ENCODE data around the gene FAM181A. TPM values are rescaled to one million over a fixed set of nuclear protein-coding genes. Genes with fewer than 3 reads are reported as not detected.
A peak's percentile ranks its signal among the peaks of the same experiment; 100 is the strongest.

Gene FAM181A
- total and polyA plus RNA-seq, 2 experiments from 2014 or later, result not detected

- peak overlapping the region; percentile 43 for H2AFZ ChIP-seq
- ATAC-seq, result peak; percentile 87
Observed at GRCh38 chr14:93903342-93904184, 23.6 kb upstream of the FAM181A start.

GRCh38 chr14:93905623-93906022, 21.5 kb upstream of the FAM181A start:
- Histone ChIP-seq H3K36me3 (ENCODE audit: insufficient read depth) (no peaks in the 10 kb centered on the region), H3K4me3 (no peak overlapping the region), H3K27me3 (ENCODE audit: insufficient read depth) (no peaks in the 10 kb centered on the region), H3K27ac (ENCODE audit: low read depth) (no peak overlapping the region), H3K4me1 (ENCODE audit: insufficient read depth) (no peaks in the 10 kb centered on the region; the same call in 1 of the 2 replicates), H2AFZ (peak overlapping the region; percentile 32; the same call in 1 of the 2 replicates), H3K9me2 (ENCODE audit: insufficient read depth) (no peaks in the 10 kb centered on the region; the same call in 1 of the 2 replicates), H4K20me1 (replicated peaks; ENCODE audit: insufficient read depth) (no peaks in the 10 kb centered on the region), H3K79me2 (replicated peaks; ENCODE audit: insufficient read depth) (no peaks in the 10 kb centered on the region), H3K4me2 (no peak overlapping the region), H3F3A (replicated peaks; ENCODE audit: low read depth) (no peaks in the 10 kb centered on the region)
- H3K9me3 Mint-ChIP-seq, result no peaks in the 10 kb centered on the region; the same call in 1 of the 3 replicates
- ATAC-seq (no peak), DNase-seq (ENCODE audit: low spot score) (no peak)
- no peak overlapping the region for H3K4me3 Mint-ChIP-seq
- H3K4me1 Mint-ChIP-seq, result peaks cover 16% of the 10 kb centered on the region; the same call in 2 of the 3 replicates
- H3K36me3 Mint-ChIP-seq (ENCODE audit: low read depth), result no peaks in the 10 kb centered on the region
- H3K27ac Mint-ChIP-seq, result no peak overlapping the region
- H3K27me3 Mint-ChIP-seq (ENCODE audit: insufficient read depth, low read depth, poor library complexity), result peaks cover 3% of the 10 kb centered on the region
- TF ChIP-seq REST (IDR thresholded peaks at IDR 0.05; ENCODE audit: unreplicated experiment) (no peak), ZNF331 (CRISPR knock-in tag; IDR thresholded peaks at IDR 0.05; ENCODE audit: low read depth) (no peak), EZH2 (IDR thresholded peaks at IDR 0.05; ENCODE audit: low read depth, unreplicated experiment) (no peak), NANOG (IDR thresholded peaks at IDR 0.05; ENCODE audit: borderline replicate concordance) (no peak), JUNB (IDR thresholded peaks at IDR 0.05; ENCODE audit: unreplicated experiment) (no peak), STAT1 (IDR thresholded peaks at IDR 0.05; ENCODE audit: unreplicated experiment) (no peak), POLR2AphosphoS5 (IDR thresholded peaks at IDR 0.05; ENCODE audit: low read depth) (no peak), CREB1 (CRISPR knock-in tag; IDR thresholded peaks at IDR 0.05; ENCODE audit: low read depth) (no peak)
- TF ChIP-seq, protein P1, sequence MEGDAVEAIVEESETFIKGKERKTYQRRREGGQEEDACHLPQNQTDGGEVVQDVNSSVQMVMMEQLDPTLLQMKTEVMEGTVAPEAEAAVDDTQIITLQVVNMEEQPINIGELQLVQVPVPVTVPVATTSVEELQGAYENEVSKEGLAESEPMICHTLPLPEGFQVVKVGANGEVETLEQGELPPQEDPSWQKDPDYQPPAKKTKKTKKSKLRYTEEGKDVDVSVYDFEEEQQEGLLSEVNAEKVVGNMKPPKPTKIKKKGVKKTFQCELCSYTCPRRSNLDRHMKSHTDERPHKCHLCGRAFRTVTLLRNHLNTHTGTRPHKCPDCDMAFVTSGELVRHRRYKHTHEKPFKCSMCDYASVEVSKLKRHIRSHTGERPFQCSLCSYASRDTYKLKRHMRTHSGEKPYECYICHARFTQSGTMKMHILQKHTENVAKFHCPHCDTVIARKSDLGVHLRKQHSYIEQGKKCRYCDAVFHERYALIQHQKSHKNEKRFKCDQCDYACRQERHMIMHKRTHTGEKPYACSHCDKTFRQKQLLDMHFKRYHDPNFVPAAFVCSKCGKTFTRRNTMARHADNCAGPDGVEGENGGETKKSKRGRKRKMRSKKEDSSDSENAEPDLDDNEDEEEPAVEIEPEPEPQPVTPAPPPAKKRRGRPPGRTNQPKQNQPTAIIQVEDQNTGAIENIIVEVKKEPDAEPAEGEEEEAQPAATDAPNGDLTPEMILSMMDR (conservative IDR thresholded peaks at IDR 0.05; ENCODE audit: low read depth in 2 of 2), result no peak

More at GRCh38 chr14:93903342-93904184, 23.6 kb upstream of the FAM181A start:
- Histone ChIP-seq H4K20me1 (replicated peaks; ENCODE audit: insufficient read depth) (no peaks in the 10 kb centered on the region), H3K4me2 (no peak overlapping the region), H3K79me2 (replicated peaks; ENCODE audit: insufficient read depth) (no peaks in the 10 kb centered on the region), H3K27me3 (ENCODE audit: insufficient read depth) (no peaks in the 10 kb centered on the region), H3K36me3 (ENCODE audit: insufficient read depth) (no peaks in the 10 kb centered on the region), H3F3A (replicated peaks; ENCODE audit: low read depth) (no peaks in the 10 kb centered on the region), H3K4me3 (no peak overlapping the region), H3K9me2 (ENCODE audit: insufficient read depth) (no peaks in the 10 kb centered on the region), H3K27ac (ENCODE audit: low read depth) (no peak overlapping the region), H3K4me1 (ENCODE audit: insufficient read depth) (no peaks in the 10 kb centered on the region; the same call in 1 of the 2 replicates)
- DNase-seq (ENCODE audit: low spot score), result peak; percentile 73
- Mint-ChIP-seq H3K36me3 (ENCODE audit: low read depth) (no peaks in the 10 kb centered on the region), H3K27me3 (ENCODE audit: insufficient read depth, low read depth, poor library complexity) (peaks cover 7% of the 10 kb centered on the region), H3K27ac (no peak overlapping the region), H3K4me3 (no peak overlapping the region), H3K4me1 (peaks cover 16% of the 10 kb centered on the region; the same call in 2 of the 3 replicates), H3K9me3 (no peaks in the 10 kb centered on the region; the same call in 1 of the 3 replicates)
- no peak for TF ChIP-seq EZH2phosphoT487 (IDR thresholded peaks at IDR 0.05; ENCODE audit: unreplicated experiment)
- no peak for TF ChIP-seq STAT1 (IDR thresholded peaks at IDR 0.05; ENCODE audit: unreplicated experiment)
- no peak for TF ChIP-seq CREB1 (CRISPR knock-in tag; IDR thresholded peaks at IDR 0.05; ENCODE audit: low read depth)
- no peak for TF ChIP-seq JUNB (IDR thresholded peaks at IDR 0.05; ENCODE audit: unreplicated experiment)
- no peak for TF ChIP-seq ETS1 (IDR thresholded peaks at IDR 0.05)
- TF ChIP-seq NANOG (IDR thresholded peaks at IDR 0.05; ENCODE audit: borderline replicate concordance), result no peak
- TF ChIP-seq, protein P1 (conservative IDR thresholded peaks at IDR 0.05; ENCODE audit: low read depth in 2 of 2), result peak; percentile 68 to 86
